ENCODE measurements around the gene CPM. TPM values are rescaled to one million over a fixed set of nuclear protein-coding genes. Genes with fewer than 3 reads are reported as not detected.

Gene CPM
- total RNA-seq, 4 donors from 2014 or later: 54.0 to 117 (median 75.2) TPM

- Histone ChIP-seq H3K36me3 (peaks cover 0 to 87% (median 16%) of the 10 kb centered on the region in 3 donors), H3K4me3 (no peak overlapping the region), H3K27ac (no peak overlapping the region), H3K4me1 (peaks cover 0 to 9% (median 0%) of the 10 kb centered on the region in 4 donors), H3K27me3 (no peaks in the 10 kb centered on the region), H3K9me3 (no peaks in the 10 kb centered on the region)
- no peak for DNase-seq (ENCODE audit: low spot score in 2 of 2)
- TF ChIP-seq POLR2A (IDR thresholded peaks at IDR 0.05) (no peak), EP300 (IDR thresholded peaks at IDR 0.05) (no peak), CTCF (IDR thresholded peaks at IDR 0.05) (no peak)
- WGBS, 2 donors: 97 to 99% methylated on average over 4 of the region's 4 CpGs
Measured at GRCh38 chr12:68833508-68833907, 99.5 kb downstream of the CPM start.

- Histone ChIP-seq H3K9me3 (no peaks in the 10 kb centered on the region), H3K4me1 (peaks cover 0 to 9% (median 0%) of the 10 kb centered on the region in 4 donors), H3K36me3 (peaks cover 0 to 88% (median 15%) of the 10 kb centered on the region in 3 donors), H3K27ac (no peak overlapping the region), H3K4me3 (no peak overlapping the region), H3K27me3 (no peaks in the 10 kb centered on the region)
- DNase-seq (ENCODE audit: low spot score in 2 of 2): no peak
- TF ChIP-seq POLR2A (IDR thresholded peaks at IDR 0.05): no peak
- no peak for TF ChIP-seq EP300 (IDR thresholded peaks at IDR 0.05)
- no peak for TF ChIP-seq CTCF (IDR thresholded peaks at IDR 0.05)
- WGBS, 2 donors: 95 to 97% methylated on average over 4 of the region's 4 CpGs
Measured at GRCh38 chr12:68832504-68832867, 100.5 kb downstream of the CPM start.

GRCh38 chr12:68831751-68832503, 101.0 kb downstream of the CPM start:
- peaks cover 0 to 88% (median 10%) of the 10 kb centered on the region in 3 donors for H3K36me3 ChIP-seq
- 94 to 96% methylated on average over 14 of the region's 14 CpGs for WGBS, 2 donors
- no peaks in the 10 kb centered on the region for H3K27me3 ChIP-seq
- H3K27ac ChIP-seq: no peak overlapping the region
- no peak for DNase-seq (ENCODE audit: low spot score in 2 of 2)
- peaks cover 0 to 9% (median 0%) of the 10 kb centered on the region in 4 donors for H3K4me1 ChIP-seq
- no peak overlapping the region for H3K4me3 ChIP-seq
- TF ChIP-seq EP300 (IDR thresholded peaks at IDR 0.05) (no peak), POLR2A (IDR thresholded peaks at IDR 0.05) (no peak), CTCF (IDR thresholded peaks at IDR 0.05) (no peak)
- no peaks in the 10 kb centered on the region for H3K9me3 ChIP-seq

- no peaks in the 10 kb centered on the region for H3K27me3 ChIP-seq
- no peak for DNase-seq (ENCODE audit: low spot score in 2 of 2)
- no peaks in the 10 kb centered on the region for H3K9me3 ChIP-seq
- peaks cover 0 to 89% (median 9%) of the 10 kb centered on the region in 3 donors for H3K36me3 ChIP-seq
- peaks cover 0 to 9% (median 0%) of the 10 kb centered on the region in 4 donors for H3K4me1 ChIP-seq
- H3K27ac ChIP-seq: no peak overlapping the region
- no peak overlapping the region for H3K4me3 ChIP-seq
- 79 to 82% methylated on average over 6 of the region's 6 CpGs for whole genome bisulfite sequencing, 2 donors
- TF ChIP-seq CTCF (IDR thresholded peaks at IDR 0.05): no peak
- no peak for TF ChIP-seq POLR2A (IDR thresholded peaks at IDR 0.05)
- TF ChIP-seq EP300 (IDR thresholded peaks at IDR 0.05): no peak
Measured at GRCh38 chr12:68831272-68831671, 101.7 kb downstream of the CPM start.

GRCh38 chr12:68828672-68829068, 104.3 kb downstream of the CPM start:
- Histone ChIP-seq H3K27ac (no peak overlapping the region), H3K36me3 (peaks cover 0 to 91% (median 21%) of the 10 kb centered on the region in 3 donors), H3K4me3 (no peak overlapping the region), H3K4me1 (no peaks in the 10 kb centered on the region), H3K9me3 (no peaks in the 10 kb centered on the region), H3K27me3 (no peaks in the 10 kb centered on the region)
- WGBS, 2 donors: 88 to 89% methylated on average over 7 of the region's 7 CpGs
- DNase-seq (ENCODE audit: low spot score in 2 of 2): no peak
- TF ChIP-seq CTCF (IDR thresholded peaks at IDR 0.05) (no peak), POLR2A (IDR thresholded peaks at IDR 0.05) (no peak)
